GM12801 (cell line): ENCODE results near the gene FGF2.

ENCODE experiments used
- CTCF ChIP-seq: IDR thresholded peaks from one replicate; pipeline ENCODE4 v1.5.1; 2011; ENCODE audit warnings: control low read depth; ENCODE audit not compliant: insufficient read length; ENCODE audit errors: extremely low read depth

FGF2 gene

GRCh38 chr4:122822466-122822865, 4.2 kb upstream of the FGF2 start:
- TF ChIP-seq CTCF = no peak

- TF ChIP-seq CTCF = no peak
These were observed 3.2 kb upstream of the FGF2 start for GRCh38 chr4:122823476-122823875.

- TF ChIP-seq CTCF = no peak
These were observed 2.0 kb upstream of the FGF2 start for GRCh38 chr4:122824616-122825015.

GRCh38 chr4:122826079-122826527, 528 bp upstream of the FGF2 start:
- TF ChIP-seq CTCF = no peak

- TF ChIP-seq CTCF = no peak
These were observed 737 bp downstream of the FGF2 start for GRCh38 chr4:122827258-122827878.

- TF ChIP-seq CTCF = no peak
These were observed 1.4 kb downstream of the FGF2 start for GRCh38 chr4:122827879-122828601.

- no peak for TF ChIP-seq CTCF
These were observed 3.9 kb downstream of the FGF2 start for GRCh38 chr4:122830426-122831095.
